Heart right ventricle (tissue), 16 donors: ENCODE data around the gene DENND1A. TPM values are rescaled to one million over a fixed set of nuclear protein-coding genes. Genes with fewer than 3 reads are reported as not detected.

Source experiments
- ATAC-seq, 8 donors: fragments of 200-7000 bp; cut with Tn5 transposase; one replicate each; pipeline ENCODE4 v1.9.1; 2020; ENCODE audit warnings: mild to moderate bottlenecking in 8 of 8, moderate library complexity in 8 of 8, moderate number of reproducible peaks in 1 of 8
- DNase-seq, 2 donors: peaks; one replicate each; pipeline ENCODE4 v3.0.0-alpha.2; 2020
- H3K27ac ChIP-seq, 10 donors: fragments of 200-600 bp; sonication (generic) in 2 of 10; one replicate each; pipeline versions ENCODE4 v1.5.0 to v1.8.0; 2020 to 2022; ENCODE audit warnings: mild to moderate bottlenecking in 3 of 10
- H3K27me3 ChIP-seq, 7 donors: fragments of 200-600 bp; one replicate each; pipeline ENCODE4 v1.8.0; 2021 to 2022; ENCODE audit warnings: mild to moderate bottlenecking in 2 of 7
- H3K36me3 ChIP-seq, 9 donors: fragments of 200-600 bp; sonication (generic) in 1 of 9; one replicate each; pipeline versions ENCODE4 v1.5.0 to v1.8.0; 2020 to 2022; ENCODE audit warnings: mild to moderate bottlenecking in 2 of 9
- H3K4me1 ChIP-seq, 9 donors: fragments of 200-600 bp; sonication (generic) in 1 of 9; one replicate each; pipeline versions ENCODE4 v1.5.0 to v1.8.0; 2020 to 2022; ENCODE audit warnings: mild to moderate bottlenecking in 4 of 9
- H3K4me3 ChIP-seq, 10 donors: fragments of 200-600 bp; sonication (generic) in 2 of 10; one replicate each; pipeline versions ENCODE4 v1.5.0 to v1.8.0; 2020 to 2022; ENCODE audit warnings: mild to moderate bottlenecking in 7 of 10, moderate library complexity in 2 of 10
- H3K9me3 ChIP-seq, 11 donors: fragments of 200-600 bp in 10 of 11; sonication (generic) in 2 of 11; one replicate each; pipeline versions ENCODE4 v1.5.0 to v1.8.0; 2013 to 2022; ENCODE audit warnings: mild to moderate bottlenecking in 2 of 11, control low read depth in 1 of 11, moderate library complexity in 1 of 11
- WGBS, 2 donors: extraction: QIAGEN DNeasy Blood & Tissue Kit; methylation state at CpG; one replicate each; pipeline ENCODE4 v1.1.7; 2013; ENCODE audit warnings: inconsistent platforms in 1 of 2; 5-methylcytosine and 5-hydroxymethylcytosine counted together
- intact Hi-C, 10 donors: fragments of 100-400 bp; cut with DNase I; formaldehyde crosslinking; loops; one replicate each; pipeline versions ENCODE4 v1.11.1 to v1.14.2; 2022
- polyA plus RNA-seq, 2 donors: library from polyadenylated mRNA; stranded (reverse); fragments of 200-250 nt; gene quantifications; one replicate each; pipeline ENCODE4 v1.2.3, GENCODE V29; 2013
- total RNA-seq, 10 donors: library from RNA; stranded (reverse); fragmentation: NEBNext Ultra II Directional in 3 of 10; extraction: Animal tissue kit (Norgen Biotek cat#: 25700) in 3 of 10; gene quantifications; one replicate each; pipeline versions ENCODE4 v1.2.1 to v1.2.4, GENCODE V29; 2021 to 2023
- TF ChIP-seq, protein P1 (sequence below), 9 donors: fragments of 200-600 bp; sonication (generic) in 2 of 9; IDR thresholded peaks; one replicate each; pipeline versions ENCODE4 v1.5.0 to v1.8.0; 2021 to 2022; ENCODE audit warnings: antibody characterized with exemption in 9 of 9, mild to moderate bottlenecking in 5 of 9, moderate library complexity in 1 of 9
- donor health status: Arrhythmogenic right ventricular cardiomyopathy.
- donor health status: ischemic (EF 13 %, LVEDD 7.1; RV severe dilation, severe dysfunction).
- donor health status: healthy with polysubstance abuse.
- donor health status: DM: no; HTN: yes; CAD: no.
- donor health status: DM: no; HTN: no; CAD: no.
- donor health status: ischemic (EF 25% LVEDD 6.9; RV normal size, moderate dysfunction).
- donor health status: ischemic (EF 25% LVEDD 5.7; RV mildly dilated, moderate dysfunction).
- donor health status: healthy.
- donor health status: DM: yes; HTN: yes; CAD: no.
- donor health status: Ischemic cardiomyopathy.
- donor health status: ischemic (EF 35%, LVEDD 5.7; RV mildly dilated, moderate dysfunction).
- donor health status: nonischemic (EF 11% LVEDD 7.7; RV severe dilation, severe dysfunction).
- donor health status: DM: yes; HTN: yes; CAD: no.
- donor health status: PGD.
- donor health status: ischemic (EF 29% LVEDD 5.4; RV normal size, mild dysfunction).
- donor health status: nonischemic (EF 23%, LVEDD 6.1; RV moderate dilation, normal function).

The DENND1A gene
- total and polyA plus RNA-seq, 12 donors, result 7.3 to 19.6 (median 12.2) TPM

DNA sequence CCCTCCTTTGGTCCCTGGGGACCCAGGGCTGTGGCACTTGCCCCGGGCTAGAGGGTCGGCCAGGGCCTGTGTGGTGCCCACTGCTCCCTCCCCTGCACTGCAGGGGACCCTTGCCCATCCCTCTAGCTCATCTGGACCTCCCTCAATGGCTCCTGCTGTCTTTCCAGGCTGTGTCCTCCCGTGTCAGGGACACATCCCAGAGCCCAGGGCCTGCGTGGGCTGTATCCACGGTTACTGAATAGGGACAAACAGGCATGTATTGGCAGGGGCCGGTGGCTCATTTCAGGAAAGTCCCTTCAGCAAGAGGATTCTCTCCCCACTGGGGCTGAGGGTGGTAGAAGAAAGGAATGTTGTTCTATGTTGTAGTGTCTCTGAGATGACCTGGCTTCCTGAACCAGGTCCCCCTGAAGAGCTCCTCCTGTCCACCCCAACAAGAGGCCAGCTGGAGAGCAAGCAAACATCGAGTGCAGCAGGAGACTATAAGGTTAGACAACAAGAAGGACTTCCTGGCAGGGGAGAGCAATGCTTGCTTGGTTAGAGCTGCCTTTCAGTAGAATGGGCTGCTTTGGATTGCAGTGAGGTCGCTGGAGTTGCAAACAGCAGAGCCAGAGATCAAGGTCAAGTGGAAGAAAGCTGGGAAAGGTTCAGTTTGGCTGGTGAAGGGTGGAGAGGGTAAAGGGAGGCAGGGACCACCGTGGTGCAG is 575.0 kb downstream of the DENND1A start:
- no peak for DNase-seq
- Histone ChIP-seq H3K27me3 (peaks cover 0 to 31% (median 13%) of the 10 kb centered on the region in 7 donors), H3K4me1 (peaks cover 0 to 10% (median 0%) of the 10 kb centered on the region in 9 donors), H3K4me3 (no peak overlapping the region), H3K27ac (no peak overlapping the region), H3K36me3 (no peaks in the 10 kb centered on the region), H3K9me3 (no peaks in the 10 kb centered on the region)
- no peak for ATAC-seq
- 40 to 43% methylated on average over 9 of the region's 9 CpGs for WGBS, 2 donors
- TF ChIP-seq, protein P1, sequence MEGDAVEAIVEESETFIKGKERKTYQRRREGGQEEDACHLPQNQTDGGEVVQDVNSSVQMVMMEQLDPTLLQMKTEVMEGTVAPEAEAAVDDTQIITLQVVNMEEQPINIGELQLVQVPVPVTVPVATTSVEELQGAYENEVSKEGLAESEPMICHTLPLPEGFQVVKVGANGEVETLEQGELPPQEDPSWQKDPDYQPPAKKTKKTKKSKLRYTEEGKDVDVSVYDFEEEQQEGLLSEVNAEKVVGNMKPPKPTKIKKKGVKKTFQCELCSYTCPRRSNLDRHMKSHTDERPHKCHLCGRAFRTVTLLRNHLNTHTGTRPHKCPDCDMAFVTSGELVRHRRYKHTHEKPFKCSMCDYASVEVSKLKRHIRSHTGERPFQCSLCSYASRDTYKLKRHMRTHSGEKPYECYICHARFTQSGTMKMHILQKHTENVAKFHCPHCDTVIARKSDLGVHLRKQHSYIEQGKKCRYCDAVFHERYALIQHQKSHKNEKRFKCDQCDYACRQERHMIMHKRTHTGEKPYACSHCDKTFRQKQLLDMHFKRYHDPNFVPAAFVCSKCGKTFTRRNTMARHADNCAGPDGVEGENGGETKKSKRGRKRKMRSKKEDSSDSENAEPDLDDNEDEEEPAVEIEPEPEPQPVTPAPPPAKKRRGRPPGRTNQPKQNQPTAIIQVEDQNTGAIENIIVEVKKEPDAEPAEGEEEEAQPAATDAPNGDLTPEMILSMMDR (IDR thresholded peaks at IDR 0.05), result no peak
- intact Hi-C loops, result loop anchor here in 8 of 10 donors (1.0 to 10.0 kb wide), 8 partner anchors 30 to 890 kb away; no protein-coding TSS in a partner anchor

DNA sequence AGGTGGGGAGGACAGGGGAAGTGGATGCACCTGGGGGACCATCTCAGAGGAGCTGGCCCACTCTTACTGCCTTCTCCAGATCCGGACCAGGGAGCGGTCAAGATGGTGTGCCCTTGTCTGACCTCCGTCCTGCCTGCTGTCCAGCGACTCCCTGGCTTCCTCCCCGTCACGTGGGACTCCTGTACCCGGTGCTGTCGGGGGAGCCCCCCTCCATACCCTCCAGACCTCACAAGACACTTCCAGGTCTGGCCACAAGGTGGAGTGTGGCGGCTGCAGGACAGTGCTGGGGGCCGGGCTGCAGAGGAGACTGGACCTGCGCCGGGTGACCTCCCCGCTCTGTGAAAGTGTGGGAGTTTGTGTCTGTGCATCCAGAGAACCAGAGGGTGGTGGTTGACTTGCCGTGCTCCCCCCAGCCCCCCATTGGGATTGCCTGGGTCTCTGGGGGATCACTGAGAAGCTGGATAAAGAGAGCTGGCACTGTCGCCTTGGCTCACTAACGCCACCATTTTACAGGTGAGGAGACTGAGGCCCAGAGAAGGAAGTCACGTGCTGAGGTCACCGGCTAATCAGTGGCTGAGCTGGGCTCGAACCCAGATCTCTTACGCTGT is 575.8 kb downstream of the DENND1A start:
- peak; percentile 55 to 65 for DNase-seq
- Histone ChIP-seq H3K36me3 (no peaks in the 10 kb centered on the region), H3K9me3 (no peaks in the 10 kb centered on the region), H3K27ac (no peak overlapping the region), H3K27me3 (peaks cover 0 to 36% (median 17%) of the 10 kb centered on the region in 7 donors), H3K4me1 (peaks cover 0 to 10% (median 0%) of the 10 kb centered on the region in 9 donors), H3K4me3 (no peak overlapping the region)
- peak; percentile 67 to 80 (median 72) for ATAC-seq
- intact Hi-C loops, result loop anchor here in 8 of 10 donors (1.0 to 10.0 kb wide), 8 partner anchors 31 to 889 kb away; no protein-coding TSS in a partner anchor
- 21 to 24% methylated on average over 20 of the region's 20 CpGs for WGBS, 2 donors
- TF ChIP-seq, protein P1 (IDR thresholded peaks at IDR 0.05), result peak; percentile 69 to 85 (median 83)

DNA sequence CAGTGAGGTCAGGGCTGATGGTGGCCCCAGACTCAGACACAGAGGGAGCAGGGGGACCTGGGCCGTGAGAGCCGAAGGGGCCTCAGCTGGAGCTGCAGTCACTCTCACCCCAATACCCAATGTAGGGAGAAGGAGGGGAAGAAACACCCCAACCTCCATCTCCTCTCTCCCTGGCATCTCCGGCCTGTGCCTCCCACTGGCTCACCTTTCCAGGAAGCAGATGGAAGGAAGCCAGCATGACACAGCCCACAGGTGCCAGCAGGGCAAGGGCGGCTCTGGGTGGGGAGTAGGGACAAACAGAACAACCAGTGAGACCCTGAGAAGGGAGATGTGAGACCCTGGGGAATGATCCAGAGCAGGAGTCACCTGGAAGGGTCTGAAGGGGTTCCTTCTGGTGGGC is 576.9 kb downstream of the DENND1A start:
- WGBS, 2 donors, result 84 to 90% methylated on average over 4 of the region's 4 CpGs
- Histone ChIP-seq H3K4me1 (peaks cover 0 to 10% (median 0%) of the 10 kb centered on the region in 9 donors), H3K36me3 (no peaks in the 10 kb centered on the region), H3K9me3 (no peaks in the 10 kb centered on the region), H3K4me3 (no peak overlapping the region), H3K27ac (no peak overlapping the region), H3K27me3 (peaks cover 0 to 38% (median 17%) of the 10 kb centered on the region in 7 donors)
- DNase-seq (no peak), ATAC-seq (no peak)
- TF ChIP-seq, protein P1 (IDR thresholded peaks at IDR 0.05), result no peak
- intact Hi-C loops, result loop anchor here in 7 of 10 donors (5.0 to 10.0 kb wide), 6 partner anchors 251 to 888 kb away; no protein-coding TSS in a partner anchor

DNA sequence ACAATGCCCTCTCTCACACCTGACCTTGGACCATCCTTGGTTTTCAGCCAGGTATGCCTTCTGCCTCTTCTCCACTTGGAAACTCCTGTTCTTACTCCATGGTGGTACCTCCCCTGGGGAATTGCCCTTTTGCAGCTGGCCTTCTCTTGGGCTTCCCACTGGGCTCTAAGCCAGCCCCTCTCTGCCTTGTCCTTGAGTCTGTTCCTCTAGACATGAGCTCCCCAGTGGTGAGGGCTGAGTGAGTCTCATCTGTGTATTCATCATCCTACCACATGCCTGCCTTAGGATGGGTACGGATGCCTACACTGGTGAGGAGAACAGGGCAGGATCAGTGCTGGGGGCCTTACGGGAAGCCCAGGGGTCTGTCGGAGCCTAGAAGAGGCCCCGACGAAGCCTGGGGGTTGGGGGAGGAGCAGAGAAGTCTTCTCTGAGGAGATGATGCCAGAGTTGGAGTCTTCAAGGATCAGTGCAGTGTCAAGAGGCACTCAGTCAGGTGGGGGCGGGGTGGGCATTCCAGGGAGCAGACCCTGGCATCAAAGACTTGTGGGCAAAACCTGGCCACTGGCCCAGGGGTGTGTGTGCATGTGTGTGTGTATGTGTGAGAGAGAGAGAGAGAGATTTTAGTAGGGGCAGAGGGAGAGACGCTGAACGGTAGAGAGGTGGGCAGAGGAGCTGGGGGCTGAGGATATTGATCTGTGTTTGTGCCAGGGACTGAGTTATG is 579.2 kb downstream of the DENND1A start:
- DNase-seq (no peak), ATAC-seq (peak in 2 of 8 donors; percentile 13 to 32)

More for the DNA sequence above, 579.2 kb downstream of the DENND1A start:
- intact Hi-C loops, result loop anchor here in 7 of 10 donors (2.0 to 10.0 kb wide), 7 partner anchors 248 to 886 kb away; no protein-coding TSS in a partner anchor
- no peaks in the 10 kb centered on the region for H3K36me3 ChIP-seq
- no peaks in the 10 kb centered on the region for H3K9me3 ChIP-seq
- H3K27ac ChIP-seq, result no peak overlapping the region
- TF ChIP-seq, protein P1 (IDR thresholded peaks at IDR 0.05), result no peak
- 59 to 70% methylated on average over 8 of the region's 8 CpGs for WGBS, 2 donors
- H3K4me3 ChIP-seq, result no peak overlapping the region
- H3K27me3 ChIP-seq, result peaks cover 0 to 33% (median 17%) of the 10 kb centered on the region in 7 donors
- peaks cover 0 to 10% (median 0%) of the 10 kb centered on the region in 9 donors for H3K4me1 ChIP-seq
